ENCODE data around the gene FAM169A.

- TF ChIP-seq CTCF (IDR thresholded peaks at IDR 0.05) (no peak), POLR2A (IDR thresholded peaks at IDR 0.05) (no peak)
These were observed 14.4 kb downstream of the FAM169A start for GRCh38 chr5:74851684-74852353.

Data from ovary (tissue), 3 donors.